HepG2 (cell line): ENCODE results near the gene PRR15L. TPM values are rescaled to one million over a fixed set of nuclear protein-coding genes. Genes with fewer than 3 reads are reported as not detected.

Experiments
- ARHGAP35 ChIP-seq: sonication (generic); formaldehyde crosslinking; IDR thresholded peaks from 2 replicates; pipeline ENCODE4 v1.9.0; 2022; ENCODE audit warnings: mild to moderate bottlenecking, inconsistent platforms, moderate library complexity, missing genetic modification reagents, borderline replicate concordance
- CHD4 ChIP-seq: fragments of 200-600 bp; sonication (generic); IDR thresholded peaks from 2 replicates; pipeline ENCODE4 v1.7.0; 2017; ENCODE audit warnings: mild to moderate bottlenecking, low read length, borderline replicate concordance
- NAIF1 ChIP-seq: sonication (generic); formaldehyde crosslinking; IDR thresholded peaks from 2 replicates; pipeline ENCODE4 v1.5.0; 2020; ENCODE audit warnings: mild to moderate bottlenecking, missing genetic modification reagents, borderline replicate concordance
- NR2F1 ChIP-seq, 2 experiments: fragments of 450-650 bp in 1 of 2; formaldehyde crosslinking in 1 of 2; IDR thresholded peaks; 2 replicates each; pipeline versions ENCODE4 v1.5.0 to v1.6.1; 2016 to 2020; ENCODE audit warnings: mild to moderate bottlenecking in 1 of 2, missing compliant biosample characterization in 1 of 2, missing genetic modification reagents in 1 of 2, moderate library complexity in 1 of 2
- PAWR ChIP-seq: sonication (generic); formaldehyde crosslinking; IDR thresholded peaks from 2 replicates; pipeline ENCODE4 v1.4.0; 2020; ENCODE audit warnings: missing genetic modification reagents, mild to moderate bottlenecking, borderline replicate concordance
- PCBP1 ChIP-seq: fragments of 200-400 bp; formaldehyde crosslinking; IDR thresholded peaks from 2 replicates; pipeline ENCODE4 v1.6.1; 2017; ENCODE audit warnings: mild to moderate bottlenecking, low read depth, low read length, borderline replicate concordance
- SNAI1 ChIP-seq: sonication (generic); formaldehyde crosslinking; IDR thresholded peaks from 2 replicates; pipeline ENCODE4 v1.5.0; 2020; ENCODE audit warnings: mild to moderate bottlenecking, missing genetic modification reagents, borderline replicate concordance
- ZBTB14 ChIP-seq: sonication (generic); formaldehyde crosslinking; IDR thresholded peaks from 2 replicates; pipeline ENCODE4 v1.4.0; 2020; ENCODE audit warnings: missing genetic modification reagents
- ZBTB3 ChIP-seq: sonication (generic); formaldehyde crosslinking; IDR thresholded peaks from 2 replicates; pipeline ENCODE4 v1.4.0; 2020; ENCODE audit warnings: low read depth, mild to moderate bottlenecking, moderate library complexity, missing genetic modification reagents, borderline replicate concordance
- ZHX1 ChIP-seq: sonication (generic); formaldehyde crosslinking; IDR thresholded peaks from 2 replicates; pipeline ENCODE4 v1.8.1; 2022; ENCODE audit warnings: low read depth, mild to moderate bottlenecking, missing genetic modification reagents
- ZNF230 ChIP-seq: sonication (generic); formaldehyde crosslinking; IDR thresholded peaks from 2 replicates; pipeline ENCODE4 v1.4.0; 2020; ENCODE audit warnings: mild to moderate bottlenecking, missing genetic modification reagents
- ZNF329 ChIP-seq: sonication (generic); formaldehyde crosslinking; IDR thresholded peaks from 2 replicates; pipeline ENCODE4 v1.9.0; 2021; ENCODE audit warnings: low read depth, mild to moderate bottlenecking, missing genetic modification reagents
- ZNF691 ChIP-seq: sonication (generic); formaldehyde crosslinking; IDR thresholded peaks from 2 replicates; pipeline ENCODE4 v1.4.0; 2020; ENCODE audit warnings: missing genetic modification reagents, low read depth, mild to moderate bottlenecking, borderline replicate concordance
- ZNF746 ChIP-seq: sonication (generic); formaldehyde crosslinking; IDR thresholded peaks from 2 replicates; pipeline ENCODE4 v1.8.0; 2022; ENCODE audit warnings: mild to moderate bottlenecking, missing genetic modification reagents
- polyA plus RNA-seq, 8 experiments: library from polyadenylated mRNA; depleted of rRNA in 3 of 8; stranded (reverse) in 7 of 8; unstranded in 1 of 8; fragments of >200 nt; fragmentation: Illumina TruSeq in 4 of 8; extraction: Trizol in 4 of 8; gene quantifications; 2 replicates each; pipeline versions ENCODE4 v1.2.1 to v1.2.3, GENCODE V29; 2011 to 2016; ENCODE audit warnings: low read depth in 4 of 8, missing spikeins in 1 of 8, mixed read lengths in 1 of 8; ENCODE audit not compliant: insufficient read depth in 1 of 8
- total RNA-seq, 5 experiments: library from RNA; depleted of rRNA; stranded (reverse); fragments of >200 nt; fragmentation: Illumina TruSeq; extraction: Trizol; gene quantifications; 2 replicates each; pipeline ENCODE4 v1.2.3, GENCODE V29; 2016; ENCODE audit warnings: low read depth in 1 of 5
- TF ChIP-seq, protein P1 (sequence below): sonication (generic); formaldehyde crosslinking; IDR thresholded peaks from 2 replicates; pipeline ENCODE4 v1.9.0; 2022; ENCODE audit warnings: low read depth, missing genetic modification reagents

Gene PRR15L
- total and polyA plus RNA-seq, 2 of the 13 experiments (the other 11 are each of a cell fraction or from before 2014, with no cell fraction given), result 0.44 to 2.0 TPM

GRCh38 chr17:47969930-47970724 lies 12.4 kb upstream of the PRR15L start (continued):
- TF ChIP-seq, protein P1, sequence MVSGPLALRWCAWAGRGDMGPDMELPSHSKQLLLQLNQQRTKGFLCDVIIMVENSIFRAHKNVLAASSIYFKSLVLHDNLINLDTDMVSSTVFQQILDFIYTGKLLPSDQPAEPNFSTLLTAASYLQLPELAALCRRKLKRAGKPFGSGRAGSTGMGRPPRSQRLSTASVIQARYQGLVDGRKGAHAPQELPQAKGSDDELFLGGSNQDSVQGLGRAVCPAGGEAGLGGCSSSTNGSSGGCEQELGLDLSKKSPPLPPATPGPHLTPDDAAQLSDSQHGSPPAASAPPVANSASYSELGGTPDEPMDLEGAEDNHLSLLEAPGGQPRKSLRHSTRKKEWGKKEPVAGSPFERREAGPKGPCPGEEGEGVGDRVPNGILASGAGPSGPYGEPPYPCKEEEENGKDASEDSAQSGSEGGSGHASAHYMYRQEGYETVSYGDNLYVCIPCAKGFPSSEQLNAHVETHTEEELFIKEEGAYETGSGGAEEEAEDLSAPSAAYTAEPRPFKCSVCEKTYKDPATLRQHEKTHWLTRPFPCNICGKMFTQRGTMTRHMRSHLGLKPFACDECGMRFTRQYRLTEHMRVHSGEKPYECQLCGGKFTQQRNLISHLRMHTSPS (CRISPR knock-in tag), result no peak
- TF ChIP-seq ZNF230 (CRISPR knock-in tag), result no peak
- TF ChIP-seq ZNF746 (CRISPR knock-in tag), result no peak
- no peak for TF ChIP-seq ZHX1 (CRISPR knock-in tag)
- no peak for TF ChIP-seq ZBTB14 (CRISPR knock-in tag)
- TF ChIP-seq ZBTB3 (CRISPR knock-in tag), result 0 out of 2 replicates have a peak, but pooled peaks have one; percentile 52
- TF ChIP-seq NAIF1 (CRISPR knock-in tag), result no peak
- TF ChIP-seq PAWR (CRISPR knock-in tag), result 0 out of 2 replicates have a peak, but pooled peaks have one; percentile 52
- TF ChIP-seq PCBP1, result no peak
- TF ChIP-seq CHD4, result 0 out of 2 replicates have a peak, but pooled peaks have one; percentile 6
- 0 out of 2 replicates have a peak, but pooled peaks have one; percentile 32 for TF ChIP-seq SNAI1 (CRISPR knock-in tag)
- TF ChIP-seq ARHGAP35 (CRISPR knock-in tag), result peak; percentile 21
- TF ChIP-seq ZNF691 (CRISPR knock-in tag), result 0 out of 2 replicates have a peak, but pooled peaks have one; percentile 8
- no peak for TF ChIP-seq ZNF329 (CRISPR knock-in tag)
- TF ChIP-seq NR2F1 (CRISPR knock-in tag; IDR thresholded peaks at IDR 0.05), result no peak
